Ishikawa (cell line): ENCODE measurements around the gene FAM204A.

ENCODE experiments used
- CEBPB ChIP-seq: IDR thresholded peaks from 2 replicates; pipeline ENCODE4 v1.6.1; 2012
- CREB1 ChIP-seq: IDR thresholded peaks from 2 replicates; pipeline ENCODE4 v1.6.1; 2012; ENCODE audit warnings: low read depth
- EGR1 ChIP-seq: IDR thresholded peaks from 2 replicates; pipeline ENCODE4 v1.6.1; 2012
- EP300 ChIP-seq: IDR thresholded peaks from 2 replicates; pipeline ENCODE4 v1.6.1; 2012; ENCODE audit warnings: borderline replicate concordance
- FOXM1 ChIP-seq: IDR thresholded peaks from 2 replicates; pipeline ENCODE4 v1.6.1; 2012; ENCODE audit warnings: low read depth, borderline replicate concordance
- NFIC ChIP-seq: IDR thresholded peaks from 2 replicates; pipeline ENCODE4 v1.6.1; 2012
- RAD21 ChIP-seq: IDR thresholded peaks from 2 replicates; pipeline ENCODE4 v1.6.1; 2012; ENCODE audit warnings: low read depth
- TAF1 ChIP-seq: IDR thresholded peaks from 2 replicates; pipeline ENCODE4 v1.6.1; 2012; ENCODE audit warnings: low read depth, mild to moderate bottlenecking
- TCF12 ChIP-seq: IDR thresholded peaks from 2 replicates; pipeline ENCODE4 v1.6.1; 2012; ENCODE audit warnings: low read depth
- TEAD4 ChIP-seq: IDR thresholded peaks from 2 replicates; pipeline ENCODE4 v1.6.1; 2012
- YY1 ChIP-seq: IDR thresholded peaks from 2 replicates; pipeline ENCODE4 v1.6.1; 2012; ENCODE audit warnings: low read depth
- ZBTB7A ChIP-seq: IDR thresholded peaks from 2 replicates; pipeline ENCODE4 v1.6.1; 2012; ENCODE audit warnings: low read depth
- TF ChIP-seq, protein P1 (sequence below): IDR thresholded peaks from 2 replicates; pipeline ENCODE4 v1.6.1; 2012
- TF ChIP-seq, protein P2 (sequence below): IDR thresholded peaks from 2 replicates; pipeline ENCODE4 v1.6.1; 2012
- TF ChIP-seq, protein P3 (sequence below): IDR thresholded peaks from 2 replicates; pipeline ENCODE4 v1.6.1; 2012; ENCODE audit warnings: low read depth, mild to moderate bottlenecking

FAM204A gene

DNA sequence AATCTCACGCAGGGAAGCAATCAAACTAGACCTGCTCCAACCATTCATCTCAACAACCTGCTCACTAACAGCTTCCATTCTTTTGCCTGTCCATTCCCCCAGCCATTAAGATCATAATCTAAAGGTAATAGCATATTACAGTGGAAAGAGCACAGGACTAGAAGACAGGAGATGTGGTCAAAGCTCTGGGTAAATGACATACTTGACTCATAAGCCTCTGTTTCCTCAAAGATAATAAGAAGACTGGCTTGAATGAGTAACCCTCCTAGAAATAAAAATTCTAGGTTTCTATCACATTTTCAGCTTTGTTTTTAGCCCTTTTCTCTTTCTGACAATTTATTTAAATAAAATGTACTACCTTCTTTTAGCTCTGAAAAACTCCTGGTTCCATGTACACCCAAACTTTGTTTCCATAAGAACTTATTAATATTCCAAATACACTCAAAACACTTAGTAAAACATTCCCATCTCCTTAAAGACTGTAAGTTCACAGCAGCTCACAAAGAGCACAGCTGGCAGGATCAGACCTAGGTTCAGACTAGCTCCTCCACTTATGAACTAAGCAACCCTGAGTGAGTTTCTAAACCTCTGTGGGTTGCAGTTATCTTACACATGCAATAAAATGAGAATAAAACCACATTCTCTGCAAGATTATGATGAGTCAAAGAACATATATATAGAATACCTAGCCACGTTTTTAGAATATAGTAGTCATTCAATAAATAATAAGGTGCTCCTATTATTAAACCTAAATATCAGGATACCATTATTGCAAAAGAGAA, 11.6 kb downstream of the FAM204A start:
- TF ChIP-seq, protein P1, sequence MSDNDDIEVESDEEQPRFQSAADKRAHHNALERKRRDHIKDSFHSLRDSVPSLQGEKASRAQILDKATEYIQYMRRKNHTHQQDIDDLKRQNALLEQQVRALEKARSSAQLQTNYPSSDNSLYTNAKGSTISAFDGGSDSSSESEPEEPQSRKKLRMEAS: no peak

DNA sequence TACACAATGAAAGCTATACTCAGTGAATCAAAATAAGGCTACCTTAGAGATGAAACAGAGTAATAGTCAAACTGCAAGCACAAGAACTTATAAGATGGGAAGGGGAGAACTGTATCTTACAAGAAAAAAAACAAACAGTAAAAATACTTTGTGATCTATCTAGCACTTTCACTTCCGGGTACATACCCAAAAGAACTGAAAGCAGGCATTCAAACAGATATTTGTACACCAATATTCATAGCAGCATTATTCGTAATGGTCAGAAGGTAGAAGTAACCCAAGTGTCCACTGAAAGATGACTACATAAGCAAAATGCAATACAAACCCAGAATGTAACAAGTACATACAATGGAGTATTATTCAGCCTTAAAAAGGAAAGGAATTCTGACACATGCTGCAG, 18.0 kb downstream of the FAM204A start:
- no peak for TF ChIP-seq RAD21
- TF ChIP-seq YY1: no peak
- TF ChIP-seq, protein P1: no peak
- TF ChIP-seq, protein P2, sequence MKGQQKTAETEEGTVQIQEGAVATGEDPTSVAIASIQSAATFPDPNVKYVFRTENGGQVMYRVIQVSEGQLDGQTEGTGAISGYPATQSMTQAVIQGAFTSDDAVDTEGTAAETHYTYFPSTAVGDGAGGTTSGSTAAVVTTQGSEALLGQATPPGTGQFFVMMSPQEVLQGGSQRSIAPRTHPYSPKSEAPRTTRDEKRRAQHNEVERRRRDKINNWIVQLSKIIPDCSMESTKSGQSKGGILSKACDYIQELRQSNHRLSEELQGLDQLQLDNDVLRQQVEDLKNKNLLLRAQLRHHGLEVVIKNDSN: no peak
- no peak for TF ChIP-seq ZBTB7A
- TF ChIP-seq TAF1: no peak
- TF ChIP-seq, protein P3, sequence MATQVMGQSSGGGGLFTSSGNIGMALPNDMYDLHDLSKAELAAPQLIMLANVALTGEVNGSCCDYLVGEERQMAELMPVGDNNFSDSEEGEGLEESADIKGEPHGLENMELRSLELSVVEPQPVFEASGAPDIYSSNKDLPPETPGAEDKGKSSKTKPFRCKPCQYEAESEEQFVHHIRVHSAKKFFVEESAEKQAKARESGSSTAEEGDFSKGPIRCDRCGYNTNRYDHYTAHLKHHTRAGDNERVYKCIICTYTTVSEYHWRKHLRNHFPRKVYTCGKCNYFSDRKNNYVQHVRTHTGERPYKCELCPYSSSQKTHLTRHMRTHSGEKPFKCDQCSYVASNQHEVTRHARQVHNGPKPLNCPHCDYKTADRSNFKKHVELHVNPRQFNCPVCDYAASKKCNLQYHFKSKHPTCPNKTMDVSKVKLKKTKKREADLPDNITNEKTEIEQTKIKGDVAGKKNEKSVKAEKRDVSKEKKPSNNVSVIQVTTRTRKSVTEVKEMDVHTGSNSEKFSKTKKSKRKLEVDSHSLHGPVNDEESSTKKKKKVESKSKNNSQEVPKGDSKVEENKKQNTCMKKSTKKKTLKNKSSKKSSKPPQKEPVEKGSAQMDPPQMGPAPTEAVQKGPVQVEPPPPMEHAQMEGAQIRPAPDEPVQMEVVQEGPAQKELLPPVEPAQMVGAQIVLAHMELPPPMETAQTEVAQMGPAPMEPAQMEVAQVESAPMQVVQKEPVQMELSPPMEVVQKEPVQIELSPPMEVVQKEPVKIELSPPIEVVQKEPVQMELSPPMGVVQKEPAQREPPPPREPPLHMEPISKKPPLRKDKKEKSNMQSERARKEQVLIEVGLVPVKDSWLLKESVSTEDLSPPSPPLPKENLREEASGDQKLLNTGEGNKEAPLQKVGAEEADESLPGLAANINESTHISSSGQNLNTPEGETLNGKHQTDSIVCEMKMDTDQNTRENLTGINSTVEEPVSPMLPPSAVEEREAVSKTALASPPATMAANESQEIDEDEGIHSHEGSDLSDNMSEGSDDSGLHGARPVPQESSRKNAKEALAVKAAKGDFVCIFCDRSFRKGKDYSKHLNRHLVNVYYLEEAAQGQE: no peak
- TF ChIP-seq TEAD4: no peak
- TF ChIP-seq EGR1: no peak
- no peak for TF ChIP-seq NFIC
- TF ChIP-seq EP300: no peak
- no peak for TF ChIP-seq CREB1
- TF ChIP-seq FOXM1: no peak
- TF ChIP-seq CEBPB: no peak
- TF ChIP-seq TCF12: no peak

DNA sequence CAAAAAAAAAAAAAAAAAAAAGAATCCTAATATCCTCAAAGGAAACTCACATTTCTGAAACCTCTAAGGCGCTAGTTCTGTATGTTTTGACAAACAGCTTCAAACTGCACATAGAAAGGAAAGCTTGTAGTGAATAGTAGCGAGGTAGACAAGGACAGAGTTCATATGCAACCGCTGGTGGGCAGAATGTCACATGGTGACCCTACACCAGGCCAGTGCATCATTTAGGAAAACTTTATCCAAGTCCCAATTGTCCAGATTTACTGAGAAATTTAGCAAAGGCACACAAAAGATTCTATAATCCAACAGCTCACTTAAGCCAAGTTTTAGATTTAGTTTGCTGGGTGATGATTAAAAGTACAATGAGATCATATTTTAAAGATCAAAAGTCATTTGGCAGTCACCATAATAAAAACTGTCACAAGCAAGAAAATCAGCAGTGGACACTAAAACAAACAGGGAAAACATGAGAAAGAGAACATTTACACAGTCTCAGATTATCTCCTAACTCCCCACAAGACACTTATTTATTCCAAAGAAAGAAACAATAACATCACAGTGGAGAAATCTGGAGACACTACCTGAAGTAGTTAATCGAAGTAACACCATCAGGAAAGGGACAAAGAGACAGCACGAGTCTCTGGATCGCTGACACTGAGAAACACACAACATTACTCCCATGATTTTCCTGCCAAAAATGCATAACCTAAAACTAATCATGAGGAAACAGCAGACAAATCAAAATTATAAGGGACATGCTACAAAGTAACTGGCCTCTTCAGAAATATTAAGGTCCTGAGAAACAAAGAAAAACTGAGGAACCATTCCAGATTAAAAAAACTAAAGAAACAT, 20.2 kb downstream of the FAM204A start:
- TF ChIP-seq YY1 (no peak), RAD21 (no peak), EP300 (no peak), TAF1 (no peak), EGR1 (no peak), TCF12 (no peak), FOXM1 (no peak), TEAD4 (no peak), CREB1 (no peak), NFIC (no peak), CEBPB (no peak), ZBTB7A (no peak)
- TF ChIP-seq, protein P3: no peak
- TF ChIP-seq, protein P2: no peak

DNA sequence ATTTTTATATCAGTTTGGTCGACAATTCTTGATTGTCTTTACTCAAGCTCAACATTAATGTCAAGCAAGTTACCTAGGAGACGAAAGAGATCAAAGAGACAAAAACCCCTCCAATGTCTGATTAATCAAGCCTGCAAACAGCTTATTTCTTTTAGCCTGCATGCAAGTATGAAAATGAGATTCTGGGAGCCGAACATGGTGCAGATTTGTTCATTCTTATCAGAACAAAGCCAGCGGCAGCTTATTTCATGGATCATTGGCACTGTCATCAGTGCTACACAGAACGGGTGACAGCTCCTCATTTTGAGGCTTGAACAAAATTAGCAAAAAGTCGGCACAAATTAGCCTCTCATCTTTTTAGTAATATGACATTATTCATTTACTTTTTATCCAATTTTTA, 26.5 kb downstream of the FAM204A start:
- TF ChIP-seq, protein P2: no peak
- TF ChIP-seq RAD21: no peak
- TF ChIP-seq TEAD4: no peak
- TF ChIP-seq TCF12: no peak
- no peak for TF ChIP-seq TAF1
- no peak for TF ChIP-seq FOXM1
- no peak for TF ChIP-seq YY1
- TF ChIP-seq EP300: no peak
- TF ChIP-seq, protein P1: no peak
- no peak for TF ChIP-seq CREB1
- no peak for TF ChIP-seq CEBPB
- no peak for TF ChIP-seq NFIC
- no peak for TF ChIP-seq EGR1
- TF ChIP-seq, protein P3: no peak
- no peak for TF ChIP-seq ZBTB7A
